GM12892 (cell line): ENCODE measurements around the gene NFIC.

Experiments used
- POLR2A ChIP-seq: IDR thresholded peaks from 2 replicates; pipeline ENCODE4 v1.6.1; 2011; ENCODE audit warnings: low read depth, low read length, control low read depth
- POLR2AphosphoS5 ChIP-seq: IDR thresholded peaks from 2 replicates; pipeline ENCODE4 v1.6.1; 2011; ENCODE audit warnings: low read depth, low read length, control low read depth

- TF ChIP-seq POLR2A (no peak), POLR2AphosphoS5 (no peak)
Measured at GRCh38 chr19:3362217-3362906, 4.0 kb upstream of the NFIC start.
